GM15510 (cell line): Measurements from ENCODE around the gene IKZF1.

Experiments used
- POLR2A ChIP-seq: IDR thresholded peaks from 3 replicates; pipeline ENCODE4 v1.6.1; 2011; ENCODE audit warnings: borderline replicate concordance; ENCODE audit not compliant: insufficient read length; ENCODE audit errors: extremely low read depth

The IKZF1 gene

DNA sequence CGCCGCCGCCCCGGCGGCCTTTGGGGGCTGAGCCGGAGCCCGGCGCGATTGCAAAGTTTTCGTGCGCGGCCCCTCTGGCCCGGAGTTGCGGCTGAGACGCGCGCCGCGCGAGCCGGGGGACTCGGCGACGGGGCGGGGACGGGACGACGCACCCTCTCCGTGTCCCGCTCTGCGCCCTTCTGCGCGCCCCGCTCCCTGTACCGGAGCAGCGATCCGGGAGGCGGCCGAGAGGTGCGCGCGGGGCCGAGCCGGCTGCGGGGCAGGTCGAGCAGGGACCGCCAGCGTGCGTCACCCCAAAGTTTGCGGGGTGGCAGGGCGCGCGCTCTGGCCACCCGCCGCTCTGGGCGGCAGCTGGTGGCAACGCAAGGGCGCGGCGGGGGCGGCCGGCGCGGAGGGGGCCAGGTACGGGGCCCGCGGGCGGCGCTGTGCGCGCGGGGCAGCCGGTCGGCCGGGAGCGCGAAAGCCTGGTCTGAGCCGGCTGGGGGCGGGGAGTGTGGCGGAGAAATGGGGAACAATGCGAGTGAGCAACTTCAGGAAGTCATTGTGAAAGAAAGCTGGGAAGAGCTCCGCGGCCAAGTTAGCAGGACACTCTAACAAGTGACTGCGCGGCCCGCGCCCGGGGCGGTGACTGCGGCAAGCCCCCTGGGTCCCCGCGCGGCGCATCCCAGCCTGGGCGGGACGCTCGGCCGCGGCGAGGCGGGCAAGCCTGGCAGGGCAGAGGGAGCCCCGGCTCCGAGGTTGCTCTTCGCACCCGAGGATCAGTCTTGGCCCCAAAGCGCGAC, at the start of gene IKZF1:
Gene IKZF1 (plus strand): TSS at position 588 of the 782 bp plus-strand sequence. CDS start 14,346 bp downstream, outside the sequence.
- no peak for TF ChIP-seq POLR2A

GRCh38 chr7:50261593-50261992, 42.9 kb upstream of the IKZF1 start:
- no peak for TF ChIP-seq POLR2A

DNA sequence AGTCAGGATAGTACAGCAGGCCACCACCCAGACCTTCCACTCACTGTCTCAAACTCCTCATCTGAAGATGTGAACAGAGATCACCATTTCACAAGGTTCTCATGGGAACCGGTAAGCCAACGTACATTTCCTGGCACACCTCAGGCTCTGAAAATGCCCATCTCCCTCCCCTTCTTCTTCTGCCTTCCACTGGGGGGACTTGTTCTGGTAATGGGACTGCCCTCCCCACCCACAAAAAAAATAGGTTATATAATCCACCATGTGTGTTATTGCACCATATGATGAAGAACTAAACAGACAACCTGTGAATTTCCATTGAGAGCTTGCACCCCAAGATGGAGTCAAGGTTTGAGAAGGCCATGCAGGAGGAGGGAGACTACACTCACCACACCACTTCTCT, 42.1 kb upstream of the IKZF1 start:
- TF ChIP-seq POLR2A = no peak

GRCh38 chr7:50262916-50263690, 41.4 kb upstream of the IKZF1 start:
- TF ChIP-seq POLR2A = no peak

DNA sequence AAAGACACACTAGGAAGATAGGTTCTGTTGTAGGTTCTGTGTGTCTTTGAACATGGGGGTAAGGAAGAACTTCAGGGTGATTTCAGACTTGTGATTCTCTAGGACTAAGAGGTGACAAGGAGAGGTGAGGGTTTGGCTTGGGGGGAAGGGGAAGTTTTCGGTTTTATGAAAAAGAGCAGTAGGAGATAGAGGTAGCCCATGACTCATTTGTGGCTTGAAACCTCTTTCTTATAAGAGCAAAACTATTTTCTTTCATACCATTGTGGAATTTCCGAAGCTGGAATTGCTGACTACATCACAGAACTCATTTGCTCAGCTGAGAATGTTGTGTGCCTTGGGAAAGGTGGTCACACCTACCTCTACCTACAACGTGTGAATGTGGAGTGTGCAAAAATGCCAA, 39.6 kb upstream of the IKZF1 start:
- TF ChIP-seq POLR2A = no peak

- no peak for TF ChIP-seq POLR2A
Observed at GRCh38 chr7:50265968-50266634, 38.4 kb upstream of the IKZF1 start.

DNA sequence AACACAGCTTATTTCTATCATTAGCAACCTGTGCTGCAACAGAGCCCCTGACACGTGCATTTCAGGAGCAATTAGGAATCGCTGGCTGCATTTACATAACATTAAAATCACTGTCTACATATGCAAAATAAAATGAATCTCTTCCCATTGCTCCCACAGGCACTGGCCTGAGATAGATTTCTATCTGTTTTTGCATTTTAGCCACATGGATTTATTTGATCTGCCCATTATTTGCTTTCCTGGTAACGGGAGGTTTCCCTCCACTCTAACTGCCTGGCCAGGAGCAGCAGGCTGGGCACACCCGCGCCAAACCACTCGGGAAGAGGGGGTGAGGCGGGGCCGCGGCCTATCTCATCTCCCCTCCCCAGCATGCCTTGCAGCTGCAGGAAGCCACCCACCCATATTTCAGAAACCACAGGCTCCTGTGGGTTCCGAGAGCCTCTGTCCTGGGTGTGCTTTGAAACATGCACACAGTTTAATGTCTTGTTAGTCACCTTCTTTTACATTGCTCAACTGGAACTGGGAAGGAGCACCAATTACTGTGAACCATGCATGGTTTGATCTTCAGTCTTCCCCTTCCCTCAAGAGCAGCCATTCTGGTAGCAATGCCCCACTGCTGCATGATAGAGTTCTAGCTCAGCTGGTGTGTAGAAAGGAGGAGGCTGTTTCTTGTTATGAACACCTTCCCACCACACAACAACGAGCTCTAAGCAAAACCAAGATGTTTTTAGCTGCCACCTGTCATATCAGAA, 37.7 kb upstream of the IKZF1 start:
- no peak for TF ChIP-seq POLR2A

DNA sequence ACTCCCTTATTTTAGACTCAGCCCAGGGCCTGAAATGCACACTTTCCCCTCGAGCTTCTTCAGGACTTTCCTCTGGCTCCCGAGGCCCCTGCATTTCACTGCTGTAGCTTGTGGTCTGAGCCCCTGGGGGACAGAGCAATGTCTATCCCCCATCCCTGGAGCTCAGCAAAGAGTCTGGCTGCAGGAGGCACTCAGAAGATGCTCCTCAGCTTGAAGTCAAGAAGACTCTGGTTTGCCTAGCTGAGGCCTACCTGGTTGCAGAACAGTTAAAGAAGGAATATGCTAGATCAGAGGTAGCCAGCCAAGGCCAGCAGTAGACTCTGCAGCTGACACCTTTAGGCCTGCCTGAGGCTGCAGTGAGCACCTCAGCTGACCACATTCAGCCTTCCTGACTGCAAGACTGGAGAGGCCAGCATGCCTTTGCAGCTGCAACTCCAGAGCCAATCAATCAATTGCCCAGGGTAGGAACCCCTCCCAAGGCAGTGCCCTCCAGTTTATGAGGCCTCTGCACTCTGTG, 36.9 kb upstream of the IKZF1 start:
- no peak for TF ChIP-seq POLR2A

GRCh38 chr7:50268223-50268622, 36.3 kb upstream of the IKZF1 start:
- TF ChIP-seq POLR2A = no peak

- no peak for TF ChIP-seq POLR2A
Observed at GRCh38 chr7:50268990-50269389, 35.5 kb upstream of the IKZF1 start.

DNA sequence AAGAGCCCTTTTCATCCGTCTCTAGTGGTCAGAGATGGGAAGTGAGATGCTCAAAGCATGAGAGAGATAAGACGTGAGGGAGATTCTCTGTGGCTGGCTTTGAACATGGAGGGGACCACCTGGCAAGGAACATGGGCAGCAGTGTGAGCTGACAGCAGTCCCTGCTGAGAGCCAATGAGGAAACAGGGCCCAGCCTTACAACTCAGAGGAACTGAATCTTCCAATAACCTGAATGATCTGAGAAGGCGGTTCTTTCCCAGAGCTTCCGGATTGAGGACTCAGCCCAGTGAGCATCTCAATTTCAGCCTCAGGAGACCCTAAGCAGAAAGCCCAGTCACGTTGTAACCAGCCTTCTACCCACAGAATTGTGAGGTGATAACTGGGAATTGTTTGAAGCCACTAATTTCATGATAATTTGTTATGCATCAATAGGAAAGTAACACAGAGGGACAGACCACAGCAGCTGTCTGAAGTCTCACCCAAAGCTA, 33.9 kb upstream of the IKZF1 start:
- no peak for TF ChIP-seq POLR2A

DNA sequence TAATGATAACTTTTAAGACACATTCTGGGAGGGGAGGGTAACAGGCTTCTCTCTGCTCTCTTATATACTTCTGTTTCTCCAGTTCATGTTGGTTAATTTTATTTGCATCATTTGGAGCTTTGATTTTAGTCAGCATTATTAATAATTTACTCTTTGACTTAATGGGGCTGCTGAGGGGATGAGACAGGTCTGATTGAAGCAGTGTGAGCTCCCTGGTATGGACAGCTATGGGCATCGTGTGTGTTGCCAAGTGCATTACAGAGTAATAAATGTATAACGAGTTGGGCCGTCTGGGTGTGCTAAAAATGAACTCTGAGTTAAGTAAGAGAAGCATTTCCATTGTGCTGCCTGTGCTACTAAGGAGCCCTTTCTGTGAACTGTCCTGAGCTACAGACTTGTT, 31.7 kb upstream of the IKZF1 start:
- TF ChIP-seq POLR2A = no peak

- TF ChIP-seq POLR2A = no peak
Observed at GRCh38 chr7:50273301-50273700, 31.2 kb upstream of the IKZF1 start.

DNA sequence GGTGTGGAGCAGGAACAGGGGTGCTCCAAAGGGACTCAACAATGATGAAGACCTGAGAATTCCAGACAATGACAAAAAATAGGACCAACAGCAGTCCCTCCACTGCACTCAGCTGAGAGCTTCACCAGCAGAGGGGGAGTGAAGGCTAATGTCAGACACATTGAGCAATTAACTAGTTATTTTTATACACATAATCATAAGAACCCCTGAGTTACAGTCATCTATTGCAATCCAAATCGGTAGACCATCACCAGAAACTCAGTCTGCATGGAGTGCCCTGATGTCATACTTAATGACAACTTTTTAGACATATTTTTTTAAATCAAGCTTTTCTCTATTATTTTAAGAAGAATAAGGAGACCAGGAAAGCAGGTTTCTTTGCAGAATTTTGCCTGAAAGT, 30.6 kb upstream of the IKZF1 start:
- TF ChIP-seq POLR2A = no peak
